ENCODE data around the gene KRT36. TPM values are rescaled to one million over a fixed set of nuclear protein-coding genes. Genes with fewer than 3 reads are reported as not detected.

KRT36 gene
- total and polyA plus RNA-seq, 9 donors = 0.50 TPM; not detected in 8

DNA sequence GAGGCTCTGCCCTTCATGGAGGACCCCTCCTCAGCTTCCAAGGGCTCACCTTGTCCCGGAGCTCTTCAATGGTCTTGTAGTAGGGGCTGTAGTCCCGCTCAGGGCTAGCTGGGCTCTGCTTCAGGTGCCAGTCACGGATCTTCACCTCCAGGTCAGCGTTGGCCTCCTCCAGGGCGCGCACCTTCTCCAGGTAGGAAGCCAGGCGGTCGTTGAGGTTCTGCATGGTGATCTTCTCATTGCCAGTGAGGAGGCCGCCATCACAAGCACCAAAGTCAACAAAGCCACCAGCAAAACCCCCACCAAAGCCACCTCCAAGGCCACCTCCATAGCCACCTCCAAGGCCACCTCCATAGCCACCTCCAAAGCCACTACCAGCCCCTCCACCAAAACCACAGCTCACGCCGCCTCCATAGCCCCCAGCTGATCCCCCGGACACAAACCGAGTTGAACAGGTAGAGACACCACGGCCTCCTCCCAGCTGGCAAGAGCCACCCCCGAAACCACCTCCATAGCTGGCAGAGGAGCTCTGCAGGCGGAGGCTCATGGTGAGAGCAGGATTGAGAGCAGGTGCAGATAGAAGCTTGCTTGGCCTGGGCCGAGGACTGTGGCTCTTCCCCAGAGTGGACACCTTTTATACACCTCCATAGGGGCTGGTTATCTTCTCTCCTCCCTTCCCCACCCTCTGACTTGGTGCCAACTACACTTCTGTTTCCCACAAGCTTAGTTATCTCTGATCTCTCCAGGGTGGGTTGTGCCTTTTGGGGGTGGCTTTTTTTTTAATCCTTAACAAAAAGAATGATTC lies 15.5 kb upstream of the KRT36 start, which contains the start of gene KRT13:
Gene KRT13, minus strand, starts transcription at position 606 of the 802 bp plus-strand sequence. Its CDS starts 62 bp downstream, at position 544.
- TF ChIP-seq EP300 (IDR thresholded peaks at IDR 0.05) (no peak), POLR2A (IDR thresholded peaks at IDR 0.05) (no peak)
- TF ChIP-seq, protein P1, sequence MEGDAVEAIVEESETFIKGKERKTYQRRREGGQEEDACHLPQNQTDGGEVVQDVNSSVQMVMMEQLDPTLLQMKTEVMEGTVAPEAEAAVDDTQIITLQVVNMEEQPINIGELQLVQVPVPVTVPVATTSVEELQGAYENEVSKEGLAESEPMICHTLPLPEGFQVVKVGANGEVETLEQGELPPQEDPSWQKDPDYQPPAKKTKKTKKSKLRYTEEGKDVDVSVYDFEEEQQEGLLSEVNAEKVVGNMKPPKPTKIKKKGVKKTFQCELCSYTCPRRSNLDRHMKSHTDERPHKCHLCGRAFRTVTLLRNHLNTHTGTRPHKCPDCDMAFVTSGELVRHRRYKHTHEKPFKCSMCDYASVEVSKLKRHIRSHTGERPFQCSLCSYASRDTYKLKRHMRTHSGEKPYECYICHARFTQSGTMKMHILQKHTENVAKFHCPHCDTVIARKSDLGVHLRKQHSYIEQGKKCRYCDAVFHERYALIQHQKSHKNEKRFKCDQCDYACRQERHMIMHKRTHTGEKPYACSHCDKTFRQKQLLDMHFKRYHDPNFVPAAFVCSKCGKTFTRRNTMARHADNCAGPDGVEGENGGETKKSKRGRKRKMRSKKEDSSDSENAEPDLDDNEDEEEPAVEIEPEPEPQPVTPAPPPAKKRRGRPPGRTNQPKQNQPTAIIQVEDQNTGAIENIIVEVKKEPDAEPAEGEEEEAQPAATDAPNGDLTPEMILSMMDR (IDR thresholded peaks at IDR 0.05) = no peak
- Histone ChIP-seq H3K27me3 (no peaks in the 10 kb centered on the region), H3K4me1 (ENCODE audit: insufficient read depth) (no peaks in the 10 kb centered on the region), H3K9me3 (no peaks in the 10 kb centered on the region), H3K27ac (no peak within 1 kb of the TSS), H3K36me3 (no peaks in the 10 kb centered on the region), H3K4me3 (no peak within 1 kb of the TSS)
- intact Hi-C loops (cut with DNase I) = no loop called here
- no peak for DNase-seq
- 89 to 92% (median 91%) methylated on average over 17 of the region's 17 CpGs for WGBS, 3 donors

DNA sequence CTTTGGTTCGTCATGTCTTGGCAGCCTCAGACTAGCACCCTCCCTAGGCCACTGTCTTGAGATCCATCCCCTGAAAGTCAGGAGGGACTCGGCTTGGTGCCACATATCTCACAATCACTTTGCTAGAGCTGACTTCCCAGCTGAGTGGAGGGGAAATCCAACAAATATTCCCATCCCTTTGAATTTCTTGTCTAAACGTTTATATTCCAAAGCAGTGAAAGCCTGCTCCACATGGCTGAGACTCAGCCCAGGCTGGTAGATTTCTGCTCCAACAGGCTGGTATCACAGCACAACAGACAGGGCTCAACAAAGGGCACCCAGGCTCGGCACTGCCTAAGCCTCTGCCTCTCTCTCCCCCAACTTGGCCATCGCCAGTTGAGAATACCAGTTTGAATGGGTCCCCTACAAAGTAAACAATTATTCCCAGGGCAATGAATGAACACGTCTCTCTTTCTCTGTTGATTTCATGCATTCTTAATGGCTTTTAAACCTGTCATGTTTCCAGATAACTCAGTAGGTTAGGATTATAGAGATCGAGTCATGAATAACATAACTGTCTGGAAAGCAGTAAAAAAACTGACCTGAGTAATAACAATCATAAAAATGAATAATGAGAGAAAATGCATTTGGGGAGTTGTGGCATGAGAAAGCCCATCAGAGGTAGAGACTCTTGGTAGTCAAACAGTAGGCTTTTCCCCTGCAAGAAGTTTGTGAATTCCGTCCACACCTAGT lies 14.7 kb upstream of the KRT36 start:
- DNase-seq = no peak
- WGBS, 3 donors = 62 to 79% (median 77%) methylated on average over 8 of the region's 8 CpGs
- TF ChIP-seq, protein P1 (IDR thresholded peaks at IDR 0.05) = no peak
- TF ChIP-seq EP300 (IDR thresholded peaks at IDR 0.05) = no peak
- TF ChIP-seq POLR2A (IDR thresholded peaks at IDR 0.05) = no peak
- Histone ChIP-seq H3K9me3 (no peaks in the 10 kb centered on the region), H3K4me3 (no peak overlapping the region), H3K4me1 (ENCODE audit: insufficient read depth) (no peaks in the 10 kb centered on the region), H3K27ac (no peak overlapping the region), H3K27me3 (no peaks in the 10 kb centered on the region), H3K36me3 (no peaks in the 10 kb centered on the region)
- intact Hi-C loops (cut with DNase I) = no loop called here

DNA sequence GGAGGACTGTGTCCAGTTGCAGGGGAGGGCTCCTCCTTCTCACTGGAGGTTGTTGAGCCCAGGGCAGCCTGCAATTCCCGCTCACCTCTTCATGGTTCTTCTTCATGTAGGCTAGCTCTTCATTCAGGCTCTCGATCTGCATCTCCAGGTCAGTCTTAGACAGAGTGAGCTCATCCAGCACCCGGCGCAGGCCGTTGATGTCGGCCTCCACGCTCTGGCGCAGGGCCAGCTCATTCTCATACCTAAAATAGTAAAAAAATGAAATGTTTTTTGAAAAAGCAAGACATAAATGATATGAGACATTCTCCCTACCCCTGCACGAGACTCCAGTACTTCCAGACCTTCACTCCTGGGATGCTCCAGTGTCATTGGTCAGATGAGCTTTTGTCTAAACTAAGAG lies 13.5 kb upstream of the KRT36 start:
- intact Hi-C loops (cut with DNase I) = no loop called here
- Histone ChIP-seq H3K4me3 (no peak overlapping the region), H3K36me3 (no peaks in the 10 kb centered on the region), H3K9me3 (no peaks in the 10 kb centered on the region), H3K27ac (no peak overlapping the region), H3K27me3 (no peaks in the 10 kb centered on the region), H3K4me1 (ENCODE audit: insufficient read depth) (no peaks in the 10 kb centered on the region)
- WGBS, 3 donors = 44 to 67% (median 55%) methylated on average over 9 of the region's 9 CpGs
- TF ChIP-seq EP300 (IDR thresholded peaks at IDR 0.05) = no peak
- TF ChIP-seq, protein P1 (IDR thresholded peaks at IDR 0.05) = no peak
- TF ChIP-seq POLR2A (IDR thresholded peaks at IDR 0.05) = no peak
- no peak for DNase-seq

DNA sequence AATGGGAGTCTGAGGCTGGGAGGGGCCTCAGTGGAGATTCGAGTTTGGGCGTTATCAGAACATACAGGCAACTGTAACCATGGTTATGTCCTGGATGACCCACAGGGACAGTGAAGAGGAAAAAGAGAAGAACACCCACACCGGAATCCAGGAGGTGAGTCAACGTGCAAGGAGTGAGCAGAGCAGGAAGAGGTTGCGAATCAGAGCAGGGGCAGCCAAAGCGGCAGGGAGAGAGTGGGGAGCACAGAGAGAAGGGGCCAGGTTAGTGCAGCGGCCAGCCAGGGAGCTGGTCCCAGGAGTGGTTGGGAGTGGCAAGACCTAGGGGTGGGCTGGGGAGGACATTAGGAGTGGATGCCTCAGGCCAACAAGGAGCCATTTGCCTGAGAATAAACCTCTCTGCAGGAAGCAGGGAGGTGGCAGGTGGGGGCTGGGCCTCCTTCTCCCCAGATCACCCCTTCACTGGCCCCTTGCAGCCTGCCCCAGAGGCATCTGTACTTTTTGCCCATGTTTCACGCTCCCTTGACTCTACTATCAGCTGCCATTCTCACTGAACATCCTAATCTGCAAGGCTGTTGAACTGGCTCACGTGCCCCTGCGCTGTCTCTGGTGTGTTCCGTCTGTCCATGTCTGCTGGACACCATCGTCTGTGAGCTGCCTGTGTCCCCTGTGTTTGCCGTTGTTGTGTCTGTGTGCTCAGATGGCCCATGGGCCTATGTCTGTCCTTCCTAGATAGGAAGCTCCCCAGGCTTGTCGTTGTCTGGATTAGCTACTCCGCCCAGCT lies 10.6 kb upstream of the KRT36 start:
- Histone ChIP-seq H3K4me3 (no peak overlapping the region), H3K27me3 (no peaks in the 10 kb centered on the region), H3K4me1 (ENCODE audit: insufficient read depth) (peaks cover 3% of the 10 kb centered on the region), H3K36me3 (no peaks in the 10 kb centered on the region), H3K27ac (no peak overlapping the region), H3K9me3 (no peaks in the 10 kb centered on the region)
- WGBS, 3 donors = 77 to 79% (median 79%) methylated on average over 15 of the region's 15 CpGs
- intact Hi-C loops (cut with DNase I) = no loop called here
- no peak for DNase-seq
- no peak for TF ChIP-seq EP300 (IDR thresholded peaks at IDR 0.05)
- TF ChIP-seq POLR2A (IDR thresholded peaks at IDR 0.05) = no peak
- TF ChIP-seq, protein P1 (IDR thresholded peaks at IDR 0.05) = no peak
